Skeletal muscle satellite cell (primary cell): ENCODE data around the gene STK39.

ENCODE experiments used
- H3K27me3 ChIP-seq: 2 replicates; pipeline ENCODE4 v1.7.0; 2013; ENCODE audit warnings: low read length; ENCODE audit not compliant: control insufficient read depth, insufficient read depth
- H3K36me3 ChIP-seq: 2 replicates; pipeline ENCODE4 v1.7.0; 2013; ENCODE audit warnings: mild to moderate bottlenecking, control low read depth, low read length; ENCODE audit not compliant: insufficient read depth
- H3K4me1 ChIP-seq: 2 replicates; pipeline ENCODE4 v1.7.0; 2013; ENCODE audit warnings: low read length; ENCODE audit not compliant: control insufficient read depth, insufficient read depth
- H3K4me2 ChIP-seq: 2 replicates; pipeline ENCODE4 v1.7.0; 2013; ENCODE audit warnings: mild to moderate bottlenecking, low read length
- H3K4me3 ChIP-seq: 2 replicates; pipeline ENCODE4 v1.7.0; 2013; ENCODE audit warnings: low read length
- H3K9ac ChIP-seq: 2 replicates; pipeline ENCODE4 v1.7.0; 2013; ENCODE audit warnings: mild to moderate bottlenecking, low read depth, low read length, moderate library complexity
- H3K9me3 ChIP-seq: replicated peaks from 2 replicates; pipeline ENCODE4 v1.7.0; 2013; ENCODE audit warnings: mild to moderate bottlenecking, control low read depth, low read length

STK39 gene

GRCh38 chr2:167946441-167946841 lies 301.0 kb downstream of the STK39 start:
- H3K4me1 ChIP-seq, result peaks cover 10% of the 10 kb centered on the region

GRCh38 chr2:167945660-167946368 lies 301.6 kb downstream of the STK39 start:
- H3K4me3 ChIP-seq, result no peak overlapping the region
- H3K9ac ChIP-seq, result no peak overlapping the region
- no peaks in the 10 kb centered on the region for H3K36me3 ChIP-seq
- peaks cover 10% of the 10 kb centered on the region for H3K4me1 ChIP-seq
- no peaks in the 10 kb centered on the region for H3K9me3 ChIP-seq
- peaks cover 4% of the 10 kb centered on the region for H3K27me3 ChIP-seq
- no peak overlapping the region for H3K4me2 ChIP-seq

More at GRCh38 chr2:167946441-167946841, 301.0 kb downstream of the STK39 start:
- Histone ChIP-seq H3K9me3 (no peaks in the 10 kb centered on the region), H3K4me2 (no peak overlapping the region), H3K9ac (no peak overlapping the region), H3K27me3 (peaks cover 4% of the 10 kb centered on the region), H3K36me3 (no peaks in the 10 kb centered on the region), H3K4me3 (no peak overlapping the region)

- no peak overlapping the region for H3K4me3 ChIP-seq
- H3K9ac ChIP-seq, result no peak overlapping the region
- peaks cover 12% of the 10 kb centered on the region for H3K27me3 ChIP-seq
- no peak overlapping the region for H3K4me2 ChIP-seq
- H3K9me3 ChIP-seq, result no peaks in the 10 kb centered on the region
- no peaks in the 10 kb centered on the region for H3K36me3 ChIP-seq
- peaks cover 10% of the 10 kb centered on the region for H3K4me1 ChIP-seq
Observed at GRCh38 chr2:167944825-167945659, 302.4 kb downstream of the STK39 start.

GRCh38 chr2:167943897-167944296 lies 303.5 kb downstream of the STK39 start:
- peaks cover 23% of the 10 kb centered on the region for H3K27me3 ChIP-seq
- no peaks in the 10 kb centered on the region for H3K36me3 ChIP-seq
- no peak overlapping the region for H3K9ac ChIP-seq
- H3K4me1 ChIP-seq, result peaks cover 10% of the 10 kb centered on the region
- no peak overlapping the region for H3K4me3 ChIP-seq
- no peak overlapping the region for H3K4me2 ChIP-seq
- H3K9me3 ChIP-seq, result no peaks in the 10 kb centered on the region

- Histone ChIP-seq H3K36me3 (no peaks in the 10 kb centered on the region), H3K4me1 (peaks cover 10% of the 10 kb centered on the region), H3K4me3 (no peak overlapping the region), H3K9me3 (no peaks in the 10 kb centered on the region), H3K4me2 (no peak overlapping the region), H3K9ac (no peak overlapping the region), H3K27me3 (peaks cover 24% of the 10 kb centered on the region)
Observed at GRCh38 chr2:167943368-167943767, 304.0 kb downstream of the STK39 start.

- no peaks in the 10 kb centered on the region for H3K36me3 ChIP-seq
- no peak overlapping the region for H3K4me2 ChIP-seq
- no peak overlapping the region for H3K9ac ChIP-seq
- no peak overlapping the region for H3K4me3 ChIP-seq
- H3K27me3 ChIP-seq, result peaks cover 24% of the 10 kb centered on the region
- H3K4me1 ChIP-seq, result peaks cover 10% of the 10 kb centered on the region
- H3K9me3 ChIP-seq, result no peaks in the 10 kb centered on the region
Observed at GRCh38 chr2:167942366-167943081, 304.9 kb downstream of the STK39 start.

GRCh38 chr2:167941604-167942003 lies 305.8 kb downstream of the STK39 start:
- H3K36me3 ChIP-seq, result no peaks in the 10 kb centered on the region
- no peak overlapping the region for H3K4me3 ChIP-seq
- peaks cover 24% of the 10 kb centered on the region for H3K27me3 ChIP-seq
- H3K9me3 ChIP-seq, result no peaks in the 10 kb centered on the region
- H3K9ac ChIP-seq, result no peak overlapping the region
- no peak overlapping the region for H3K4me2 ChIP-seq
- H3K4me1 ChIP-seq, result peaks cover 10% of the 10 kb centered on the region

GRCh38 chr2:167940734-167941507 lies 306.5 kb downstream of the STK39 start:
- no peaks in the 10 kb centered on the region for H3K36me3 ChIP-seq
- no peak overlapping the region for H3K9ac ChIP-seq
- H3K4me1 ChIP-seq, result peaks cover 10% of the 10 kb centered on the region
- no peaks in the 10 kb centered on the region for H3K9me3 ChIP-seq
- H3K4me3 ChIP-seq, result no peak overlapping the region
- H3K27me3 ChIP-seq, result peaks cover 24% of the 10 kb centered on the region
- H3K4me2 ChIP-seq, result no peak overlapping the region

GRCh38 chr2:167940346-167940725 lies 307.1 kb downstream of the STK39 start:
- H3K4me3 ChIP-seq, result no peak overlapping the region
- H3K4me2 ChIP-seq, result no peak overlapping the region
- no peak overlapping the region for H3K9ac ChIP-seq
- H3K36me3 ChIP-seq, result no peaks in the 10 kb centered on the region
- H3K27me3 ChIP-seq, result peaks cover 24% of the 10 kb centered on the region
- peaks cover 10% of the 10 kb centered on the region for H3K4me1 ChIP-seq
- no peaks in the 10 kb centered on the region for H3K9me3 ChIP-seq

- no peak overlapping the region for H3K9ac ChIP-seq
- H3K36me3 ChIP-seq, result no peaks in the 10 kb centered on the region
- H3K9me3 ChIP-seq, result no peaks in the 10 kb centered on the region
- H3K27me3 ChIP-seq, result peaks cover 24% of the 10 kb centered on the region
- peaks cover 5% of the 10 kb centered on the region for H3K4me1 ChIP-seq
- H3K4me3 ChIP-seq, result no peak overlapping the region
- no peak overlapping the region for H3K4me2 ChIP-seq
Observed at GRCh38 chr2:167939514-167940345, 307.7 kb downstream of the STK39 start.
